H1 (cell line): ENCODE data around the gene THAP5. TPM values are rescaled to one million over a fixed set of nuclear protein-coding genes. Genes with fewer than 3 reads are reported as not detected.
"Not testable (repeated sequence)": the region's sequence is repeated elsewhere in the genome, so short reads cannot be mapped to it uniquely, and the experiment has no call there.

Experiments
- CTCF ChIA-PET: fragments of 300-600 bp; sonication (Branson Sonifier 250); formaldehyde crosslinking; loops from one replicate; lab custom pipeline; 2021; ENCODE audit not compliant: partially characterized antibody; lab: Charles Lee
- POLR2A ChIA-PET: fragments of 300-600 bp; sonication (Branson Sonifier 250); formaldehyde crosslinking; loops from one replicate; lab custom pipeline; 2021; ENCODE audit warnings: inconsistent platforms; ENCODE audit not compliant: partially characterized antibody; lab: Charles Lee
- DNase-seq, 2 experiments: peaks; one replicate each; pipeline versions ENCODE4 v3.0.0 to v3.0.0-alpha.2; 2010 to 2022; ENCODE audit warnings: low spot score in 2 of 2, low read depth in 1 of 2, mixed read lengths in 1 of 2
- FAIRE-seq: peaks from 2 replicates; lab custom pipeline; 2011; peaks lifted over from hg19 to GRCh38; lab: Jason Lieb, UNC
- H2AFZ ChIP-seq: 2 replicates; pipeline ENCODE4 v1.8.1; 2012; ENCODE audit warnings: low read length, inconsistent platforms
- H2AK5ac ChIP-seq: 2 replicates; pipeline ENCODE4 v1.6.1; 2013; ENCODE audit warnings: low read depth, low read length
- H2BK120ac ChIP-seq: replicated peaks from 2 replicates; pipeline ENCODE3; 2013; ENCODE audit warnings: low read depth, low read length, inconsistent platforms
- H2BK12ac ChIP-seq: 2 replicates; pipeline ENCODE4 v1.6.1; 2013; ENCODE audit warnings: low read depth, low read length
- H2BK15ac ChIP-seq: 2 replicates; pipeline ENCODE4 v1.6.1; 2013; ENCODE audit warnings: low read length
- H2BK20ac ChIP-seq: 2 replicates; pipeline ENCODE4 v1.6.1; 2013; ENCODE audit warnings: low read length
- H2BK5ac ChIP-seq: 2 replicates; pipeline ENCODE4 v1.6.1; 2013; ENCODE audit warnings: low read depth, low read length
- H3K14ac ChIP-seq: 2 replicates; pipeline ENCODE4 v1.6.1; 2013; ENCODE audit warnings: inconsistent platforms; ENCODE audit not compliant: insufficient read length
- H3K18ac ChIP-seq: 2 replicates; pipeline ENCODE4 v1.6.1; 2013; ENCODE audit warnings: low read length; ENCODE audit errors: extremely low read depth
- H3K23ac ChIP-seq: 2 replicates; pipeline ENCODE4 v1.6.1; 2013; ENCODE audit warnings: inconsistent platforms; ENCODE audit not compliant: insufficient read length
- H3K23me2 ChIP-seq: 2 replicates; pipeline ENCODE4 v1.6.1; 2013; ENCODE audit warnings: low read depth, low read length
- H3K27ac ChIP-seq: 2 replicates; pipeline ENCODE4 v1.6.1; 2011; ENCODE audit warnings: low read depth, low read length, inconsistent platforms
- H3K27me3 ChIP-seq, 4 experiments: replicated peaks in 1 of 4; 1 replicate in 1 of 4; 2 replicates in 3 of 4; pipeline versions ENCODE4 v1.6.1 to v1.8.1; 2011 to 2013; ENCODE audit warnings: low read length in 3 of 4, mild to moderate bottlenecking in 3 of 4, inconsistent platforms in 2 of 4, mixed read lengths in 2 of 4, moderate library complexity in 1 of 4; ENCODE audit not compliant: control insufficient read depth in 3 of 4, insufficient read depth in 3 of 4; ENCODE audit errors: extremely low read depth in 1 of 4
- H3K36me3 ChIP-seq, 4 experiments: 2 replicates each; pipeline versions ENCODE4 v1.6.1 to v1.8.1; 2011 to 2013; ENCODE audit warnings: mild to moderate bottlenecking in 4 of 4, low read length in 3 of 4, moderate library complexity in 2 of 4, control low read depth in 1 of 4, inconsistent platforms in 1 of 4; ENCODE audit not compliant: insufficient read depth in 4 of 4, control insufficient read depth in 2 of 4
- H3K4ac ChIP-seq: replicated peaks from 2 replicates; pipeline ENCODE3; 2013; ENCODE audit warnings: low read length, low read depth, mixed read lengths, inconsistent platforms; ENCODE audit not compliant: insufficient read length
- H3K4me1 ChIP-seq, 4 experiments: replicated peaks in 1 of 4; 1 replicate in 1 of 4; 2 replicates in 3 of 4; pipeline versions ENCODE4 v1.6.1 to v1.8.1; 2011 to 2013; ENCODE audit warnings: low read length in 3 of 4, inconsistent platforms in 2 of 4, mixed read lengths in 1 of 4; ENCODE audit not compliant: insufficient read depth in 4 of 4, control insufficient read depth in 3 of 4
- H3K4me2 ChIP-seq, 2 experiments: 2 replicates each; pipeline versions ENCODE4 v1.6.1 to v1.8.1; 2011 to 2013; ENCODE audit warnings: low read depth in 2 of 2, low read length in 2 of 2, control low read depth in 1 of 2, inconsistent platforms in 1 of 2, mild to moderate bottlenecking in 1 of 2; ENCODE audit not compliant: insufficient read depth in 1 of 2
- H3K4me3 ChIP-seq, 4 experiments: fragments of 200-600, 300-600 bp in 1 of 4; sonication (generic), shearing (Covaris generic), sonication (Bioruptor Twin) in 1 of 4; 2 replicates each; pipeline versions ENCODE4 v1.5.1 to v1.8.1; 2011 to 2016; ENCODE audit warnings: low read length in 4 of 4, low read depth in 3 of 4, control low read depth in 2 of 4, inconsistent platforms in 2 of 4, mild to moderate bottlenecking in 2 of 4, mixed read lengths in 1 of 4, moderate library complexity in 1 of 4; ENCODE audit not compliant: insufficient read depth in 2 of 4; ENCODE audit errors: extremely low read depth in 1 of 4
- H3K56ac ChIP-seq: replicated peaks from 2 replicates; pipeline ENCODE3; 2013; ENCODE audit warnings: low read depth, mild to moderate bottlenecking, mixed read lengths, low read length, inconsistent platforms; ENCODE audit not compliant: insufficient read length
- H3K79me1 ChIP-seq: 2 replicates; pipeline ENCODE4 v1.6.1; 2013; ENCODE audit warnings: low read depth, low read length, control low read depth
- H3K79me2 ChIP-seq, 2 experiments: 2 replicates each; pipeline versions ENCODE4 v1.6.1 to v1.8.1; 2012 to 2013; ENCODE audit warnings: low read length in 2 of 2, mild to moderate bottlenecking in 2 of 2, inconsistent platforms in 1 of 2; ENCODE audit not compliant: insufficient read depth in 2 of 2, control insufficient read depth in 1 of 2
- H3K9ac ChIP-seq, 4 experiments: replicated peaks in 1 of 4; 1 replicate in 1 of 4; 2 replicates in 3 of 4; pipeline versions ENCODE4 v1.6.1 to v1.8.1; 2011 to 2013; ENCODE audit warnings: low read depth in 3 of 4, low read length in 3 of 4, control low read depth in 2 of 4, mild to moderate bottlenecking in 2 of 4, moderate library complexity in 2 of 4, inconsistent platforms in 1 of 4; ENCODE audit errors: extremely low read depth in 1 of 4
- H3K9me3 ChIP-seq, 2 experiments: 2 replicates each; pipeline versions ENCODE4 v1.6.1 to v1.8.1; 2012 to 2013; ENCODE audit warnings: mild to moderate bottlenecking in 2 of 2, moderate library complexity in 2 of 2, control low read depth in 1 of 2, inconsistent platforms in 1 of 2, low read depth in 1 of 2, low read length in 1 of 2, mixed read lengths in 1 of 2; ENCODE audit not compliant: insufficient read depth in 2 of 2
- H4K20me1 ChIP-seq, 2 experiments: replicated peaks in 1 of 2; 2 replicates each; pipeline versions ENCODE3 to v1.8.1; 2011 to 2013; ENCODE audit warnings: inconsistent platforms in 2 of 2, low read length in 2 of 2, mild to moderate bottlenecking in 1 of 2; ENCODE audit not compliant: insufficient read depth in 2 of 2, control insufficient read depth in 1 of 2
- H4K5ac ChIP-seq: 2 replicates; pipeline ENCODE4 v1.6.1; 2013; ENCODE audit warnings: low read length, low read depth, mixed read lengths, inconsistent platforms; ENCODE audit not compliant: insufficient read length
- H4K8ac ChIP-seq: 2 replicates; pipeline ENCODE4 v1.8.0; 2013; ENCODE audit warnings: mild to moderate bottlenecking, moderate library complexity, low read length, inconsistent platforms; ENCODE audit not compliant: insufficient read depth; ENCODE audit errors: extremely low read depth
- H4K91ac ChIP-seq: replicated peaks from 2 replicates; pipeline ENCODE3; 2013; ENCODE audit warnings: low read length, mixed read lengths, inconsistent platforms; ENCODE audit not compliant: insufficient read length
- WGBS, 2 experiments: shearing (Covaris generic) in 1 of 2; methylation state at CpG; one replicate each; pipeline versions ENCODE4 v1.1.6 to v1.1.7; 2013 to 2015; ENCODE audit warnings: low lambda C conversion rate in 2 of 2, mixed read lengths in 2 of 2, inconsistent platforms in 1 of 2, low coverage in 1 of 2, missing lambda C conversion rate in 1 of 2; ENCODE audit not compliant: insufficient replicate concordance in 2 of 2, insufficient coverage in 1 of 2, insufficient read length in 1 of 2; ENCODE audit errors: extremely low coverage in 1 of 2, missing lambda C conversion rate in 1 of 2; 5-methylcytosine and 5-hydroxymethylcytosine counted together
- polyA plus RNA-seq, 7 experiments: library from polyadenylated mRNA; depleted of rRNA in 3 of 7; stranded (reverse) in 5 of 7; unstranded in 2 of 7; fragments of >200 nt in 5 of 7; fragments of 200-250 nt in 2 of 7; gene quantifications; 1 replicate in 5 of 7; 2 replicates in 1 of 7; 4 replicates in 1 of 7; pipeline versions ENCODE4 v1.2.1 to v1.2.3, GENCODE V29; 2011 to 2013; ENCODE audit warnings: missing spikeins in 2 of 7, mixed read lengths in 2 of 7
- total RNA-seq: library from RNA; stranded (reverse); fragmentation: NEBNext Ultra II Directional; extraction: Animal tissue kit (Norgen Biotek cat#: 25700); gene quantifications from 2 replicates; pipeline ENCODE4 v1.2.1, GENCODE V29; 2021

THAP5 gene
- total and polyA plus RNA-seq, 2 of the 8 experiments (the other 6 are each of a cell fraction or from before 2014, with no cell fraction given): 3.9 to 24.2 TPM

DNA sequence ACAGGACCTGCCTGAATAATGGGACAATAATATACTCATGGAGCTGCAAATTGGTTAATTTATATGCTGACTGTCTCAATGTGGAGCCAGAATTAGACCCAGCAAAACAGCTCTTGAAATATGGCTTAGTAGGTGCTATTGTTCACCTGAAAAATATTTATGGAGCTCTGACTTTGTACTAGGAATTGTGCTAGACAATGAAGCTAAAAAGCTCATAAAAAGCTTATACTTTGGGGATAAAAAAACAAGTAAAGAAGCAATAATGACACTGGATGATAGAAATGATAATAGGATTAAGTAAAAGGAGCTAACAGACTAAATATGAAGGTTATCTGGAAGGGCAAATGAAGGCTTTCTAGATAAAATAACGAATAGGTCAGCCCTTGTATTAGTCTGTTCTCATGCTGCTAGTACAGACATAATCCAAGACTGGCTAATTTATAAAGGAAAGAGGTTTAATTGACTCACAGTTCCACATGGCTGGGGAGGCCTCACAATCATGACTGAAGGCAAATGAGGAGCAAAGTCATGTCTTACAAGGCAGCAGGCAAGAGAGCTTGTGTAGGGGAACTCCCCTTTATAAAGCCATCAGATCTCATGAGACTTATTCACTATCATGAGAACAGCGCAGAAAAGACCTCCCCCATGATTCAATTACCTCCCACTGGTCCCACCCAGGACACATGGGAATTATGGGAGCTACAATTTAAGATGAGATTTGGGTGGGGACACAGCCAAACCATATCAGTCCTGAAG lies 21.2 kb downstream of the THAP5 start:
- H4K20me1 ChIP-seq, H3K27me3 ChIP-seq, H3K79me2 ChIP-seq, H3K4me3 ChIP-seq, FAIRE-seq, H3K14ac ChIP-seq, H3K36me3 ChIP-seq, H3K79me1 ChIP-seq, H2BK5ac ChIP-seq, H3K56ac ChIP-seq, H2BK12ac ChIP-seq, H2BK20ac ChIP-seq, H3K4me1 ChIP-seq, H3K9me3 ChIP-seq, H4K5ac ChIP-seq, H3K23me2 ChIP-seq, POLR2A ChIA-PET, H2BK120ac ChIP-seq, H2BK15ac ChIP-seq, H3K4ac ChIP-seq, H3K23ac ChIP-seq, H3K27ac ChIP-seq, H3K4me2 ChIP-seq, H2AFZ ChIP-seq, H2AK5ac ChIP-seq, H4K91ac ChIP-seq, DNase-seq, H3K9ac ChIP-seq, H3K18ac ChIP-seq, H4K8ac ChIP-seq: not testable (repeated sequence)
- CTCF ChIA-PET: interaction anchor here (1.0 kb wide), 1 partner anchor 24 kb away, joined by 3 read pairs; no protein-coding TSS in a partner anchor
- 88% methylated on average over 2 of the region's 2 CpGs; no CpG with 5 or more reads in 1 of the 2 experiments for WGBS, 2 experiments
